NCI-H2029 (cell line): ENCODE measurements around the gene TUBB4B.
"Not testable (repeated sequence)": the region's sequence is repeated elsewhere in the genome, so short reads cannot be mapped to it uniquely, and the experiment has no call there.

ENCODE experiments used
- DNase-seq: peaks from one replicate; lab custom pipeline; 2025; lab: John Stamatoyannopoulos, UW

TUBB4B gene

DNA sequence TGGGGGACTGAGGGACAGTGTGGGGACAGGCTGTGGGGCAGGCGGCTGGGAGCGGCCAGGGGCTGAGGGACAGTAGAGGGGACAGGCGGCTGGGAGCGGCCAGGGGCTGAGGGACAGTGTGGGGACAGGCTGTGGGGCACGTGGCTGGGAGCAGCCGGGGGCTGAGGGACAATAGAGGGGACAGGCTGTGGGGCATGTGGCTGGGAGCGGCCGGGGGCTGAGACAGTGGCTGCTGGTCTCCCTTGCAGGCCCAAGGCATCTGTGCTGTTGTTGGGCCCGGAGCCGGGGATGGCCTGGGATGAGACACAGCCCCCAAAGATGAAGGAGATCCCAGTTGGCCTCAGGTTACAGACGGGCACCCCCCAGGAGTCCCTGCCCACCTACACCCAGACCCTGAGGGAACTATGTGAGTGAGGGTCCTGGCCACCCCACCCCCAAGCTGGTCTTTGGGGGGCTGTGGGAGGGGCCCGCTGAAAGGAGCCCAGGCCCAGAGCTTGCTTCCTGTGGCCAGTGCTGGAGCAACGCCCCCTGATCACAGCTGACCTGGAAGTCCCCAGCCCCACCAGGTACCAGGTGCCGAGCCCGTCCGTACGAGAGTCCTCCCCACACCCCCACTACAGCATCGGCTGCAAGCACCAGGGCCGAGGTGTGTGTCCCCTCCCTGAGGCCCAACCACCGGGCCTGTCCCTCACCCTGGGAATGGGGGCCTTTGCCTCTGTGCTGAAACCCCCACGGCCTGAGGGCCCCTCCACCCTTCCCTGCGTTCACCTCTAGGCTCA is 10.6 kb downstream of the TUBB4B start:
- no peak for DNase-seq

DNA sequence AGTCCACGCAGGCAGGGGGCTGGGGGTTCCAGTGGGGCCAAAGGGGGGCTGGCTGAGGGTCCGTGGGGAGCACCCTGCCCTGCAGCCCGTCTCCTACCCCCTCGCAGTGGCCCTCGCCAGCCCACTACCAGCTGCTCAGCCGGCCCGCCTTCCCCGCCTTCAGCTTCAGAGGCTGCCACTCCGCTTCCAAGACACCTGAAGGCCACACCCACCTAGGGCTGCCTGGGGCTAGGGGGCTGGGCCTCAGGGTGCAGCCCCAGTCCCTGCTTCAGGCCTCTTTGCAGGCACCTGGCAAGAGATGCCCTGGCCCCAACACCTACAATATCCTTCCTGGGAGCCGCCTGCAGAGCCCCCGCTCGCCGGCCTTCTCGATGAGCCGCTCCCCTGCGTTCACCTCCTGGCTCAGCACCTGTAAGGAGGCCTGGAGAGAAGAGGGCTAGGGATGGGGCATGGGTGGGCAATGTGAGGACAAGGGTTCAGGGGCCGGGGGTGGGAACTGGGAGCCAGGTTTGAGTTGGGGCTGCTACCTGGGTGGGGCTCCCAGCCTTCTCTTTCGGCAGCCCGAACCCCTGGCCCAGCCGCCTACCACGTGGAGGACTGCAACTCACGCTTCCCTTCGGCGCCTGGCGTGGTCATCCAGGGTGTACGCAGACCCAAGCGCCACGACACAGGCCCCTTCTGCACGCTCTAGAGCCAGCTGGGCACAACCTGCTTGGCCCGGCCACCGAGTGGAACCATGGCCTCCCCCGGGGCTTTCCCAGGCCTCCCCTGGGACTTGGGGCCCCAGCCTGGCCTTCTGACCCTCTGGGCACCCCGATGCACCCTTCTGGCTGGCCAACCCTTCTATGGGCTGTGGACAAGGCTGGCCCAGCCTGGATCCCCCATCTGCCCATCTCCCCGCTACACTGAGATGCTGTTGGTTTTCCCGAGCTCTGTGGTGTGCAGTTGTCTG is 11.7 kb downstream of the TUBB4B start:
- DNase-seq = no peak

DNA sequence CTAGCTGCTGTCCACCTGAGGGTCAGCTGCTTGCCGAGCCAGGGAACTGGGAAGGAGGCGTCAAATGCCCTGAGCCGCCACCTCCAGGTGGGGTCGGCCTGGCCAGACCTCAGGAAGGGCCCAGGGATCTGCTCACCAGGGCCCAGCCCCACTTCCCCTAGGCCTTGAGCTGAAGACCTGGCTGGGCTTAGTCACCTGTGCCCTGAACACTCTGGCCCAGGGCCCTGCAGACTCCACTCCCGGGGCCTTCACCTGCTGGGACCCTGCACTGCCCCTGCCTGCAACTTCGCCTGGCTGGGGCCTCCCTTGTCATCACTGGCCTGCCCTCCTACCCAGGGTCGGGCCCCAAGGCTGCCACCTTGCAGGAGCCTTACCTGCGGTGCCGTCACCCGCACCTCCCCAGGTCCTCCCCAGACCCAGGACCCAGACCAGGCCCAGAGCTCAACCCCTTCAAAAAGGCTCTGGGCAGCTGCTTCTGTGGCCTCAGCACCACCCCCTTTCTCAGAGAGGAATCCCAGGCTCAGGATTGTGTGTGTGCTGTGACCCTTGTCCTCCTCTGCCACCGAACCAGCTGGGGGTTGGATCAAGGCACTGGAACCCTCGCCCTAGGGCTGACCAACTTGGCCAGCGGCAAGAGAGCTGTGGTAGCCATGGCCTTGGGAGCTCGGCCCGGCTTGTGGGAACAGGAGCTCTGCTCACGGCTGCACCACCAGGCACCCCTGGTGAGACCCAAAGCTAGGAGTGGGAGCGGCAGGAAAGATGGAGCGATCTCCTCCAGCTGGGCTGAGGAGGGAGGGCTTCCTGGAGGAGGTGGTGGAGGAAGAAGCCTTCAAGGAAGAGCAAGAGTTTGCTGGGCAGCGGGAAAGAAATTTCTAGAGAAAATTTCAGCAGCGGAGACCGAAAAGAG is 12.9 kb downstream of the TUBB4B start:
- no peak for DNase-seq

DNA sequence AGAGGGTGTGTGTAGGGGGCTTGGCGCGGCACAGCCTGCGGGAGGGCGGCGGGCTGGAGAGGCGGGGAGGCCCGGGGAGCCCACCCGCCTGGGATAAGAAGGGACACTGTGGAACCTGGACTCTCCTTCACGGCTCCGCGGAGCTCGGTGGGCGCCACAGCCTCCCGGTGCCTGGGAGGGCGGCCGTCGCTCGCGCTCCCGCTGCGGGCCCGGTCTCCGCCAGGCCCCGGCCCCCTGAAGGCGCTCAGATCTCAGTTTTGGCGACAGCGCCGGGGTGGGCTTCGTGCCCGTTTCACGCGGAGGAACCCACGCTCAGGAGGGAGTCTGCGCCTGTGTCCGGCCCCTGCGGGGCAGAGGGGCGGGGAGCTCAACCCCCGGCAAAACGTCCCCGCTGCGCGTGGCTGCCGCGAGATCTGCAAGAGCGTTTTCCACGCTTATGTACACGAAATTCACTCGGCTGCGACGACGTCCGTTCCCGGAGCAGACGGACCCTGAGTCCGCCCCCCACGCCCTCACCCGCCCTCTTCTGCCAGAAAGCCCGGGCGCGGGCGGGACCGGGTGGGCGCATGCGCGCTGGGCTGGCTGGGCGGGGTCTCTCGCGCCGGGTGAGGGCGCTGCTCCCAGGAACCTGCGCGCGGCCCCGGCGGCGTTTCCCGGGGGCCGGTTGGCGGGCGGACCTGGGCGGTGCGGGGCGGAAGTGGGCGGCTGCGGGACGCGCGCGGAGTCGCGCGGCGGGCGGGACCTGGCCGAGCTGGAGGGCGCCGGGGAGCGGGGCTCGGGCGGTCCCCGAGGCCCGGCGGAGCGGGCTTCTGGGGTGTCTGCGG is 13.7 kb downstream of the TUBB4B start, which contains the start of gene NELFB:
NELFB (plus strand) TSS at position 704 of the 824 bp plus-strand sequence.
- peak; percentile 76 for DNase-seq

DNA sequence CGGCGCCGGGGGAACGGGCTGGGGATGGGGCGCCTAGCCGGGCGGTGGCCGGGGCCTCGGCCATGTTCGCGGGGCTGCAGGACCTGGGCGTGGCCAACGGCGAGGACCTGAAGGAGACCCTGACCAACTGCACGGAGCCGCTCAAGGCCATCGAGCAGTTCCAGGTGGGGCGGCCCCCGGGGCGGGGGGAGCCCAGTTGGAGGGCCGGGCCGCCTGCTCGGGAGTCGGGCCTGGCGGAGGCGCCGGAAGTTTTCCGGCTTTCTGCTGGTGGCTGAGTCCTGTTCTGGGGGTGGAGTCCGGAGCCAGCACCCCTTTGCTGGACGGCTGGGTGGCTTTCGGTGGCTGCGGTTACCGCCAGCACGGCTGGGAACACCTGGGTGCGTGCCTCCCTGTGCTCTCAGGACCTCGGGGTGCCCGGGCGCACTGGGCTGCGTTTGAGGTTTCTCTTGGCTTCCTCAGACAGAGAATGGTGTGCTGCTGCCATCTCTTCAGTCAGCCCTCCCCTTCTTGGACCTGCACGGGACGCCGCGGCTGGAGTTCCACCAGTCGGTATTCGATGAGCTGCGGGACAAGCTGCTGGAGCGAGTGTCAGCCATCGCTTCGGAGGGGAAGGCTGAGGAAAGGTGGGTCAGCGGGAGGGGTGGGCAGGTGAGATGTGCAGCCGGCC is 14.5 kb downstream of the TUBB4B start:
- peak; percentile 24 for DNase-seq

DNA sequence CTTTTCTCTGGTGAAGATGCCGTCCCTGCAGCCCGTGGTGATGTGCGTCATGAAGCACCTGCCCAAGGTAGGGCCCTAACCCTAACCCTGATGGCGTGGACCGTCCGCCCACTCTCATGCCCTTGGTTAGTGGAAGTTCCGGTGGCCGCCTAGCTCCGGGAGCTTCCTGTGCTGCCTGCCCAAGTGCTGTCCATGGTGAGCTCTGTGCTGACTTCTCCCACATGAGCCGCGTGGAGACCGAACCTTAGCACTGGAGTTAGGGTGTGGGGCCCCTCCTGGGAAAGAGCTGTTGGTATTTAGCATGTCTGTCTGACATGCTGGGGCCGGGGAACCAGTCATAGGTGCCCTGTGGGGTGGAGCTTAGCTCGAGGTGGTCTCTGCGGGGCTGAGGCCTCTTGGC is 15.3 kb downstream of the TUBB4B start:
- no peak for DNase-seq

DNA sequence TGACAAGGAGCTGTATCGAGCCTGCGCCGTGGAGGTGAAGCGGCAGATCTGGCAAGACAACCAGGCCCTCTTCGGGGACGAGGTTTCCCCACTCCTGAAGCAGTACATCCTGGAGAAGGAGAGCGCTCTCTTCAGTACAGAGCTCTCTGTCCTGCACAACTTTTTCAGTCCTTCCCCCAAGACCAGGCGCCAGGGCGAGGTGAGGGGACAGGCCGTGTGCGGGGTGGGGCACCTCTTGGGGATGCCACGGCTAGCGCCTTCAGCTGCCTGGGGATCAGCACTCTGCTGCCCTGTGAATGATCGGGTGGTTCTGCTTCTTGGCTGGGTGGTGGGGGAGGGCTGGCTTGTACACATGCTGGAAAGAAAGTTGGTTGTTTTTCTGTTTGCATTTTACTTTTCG is 15.8 kb downstream of the TUBB4B start:
- no peak for DNase-seq

DNA sequence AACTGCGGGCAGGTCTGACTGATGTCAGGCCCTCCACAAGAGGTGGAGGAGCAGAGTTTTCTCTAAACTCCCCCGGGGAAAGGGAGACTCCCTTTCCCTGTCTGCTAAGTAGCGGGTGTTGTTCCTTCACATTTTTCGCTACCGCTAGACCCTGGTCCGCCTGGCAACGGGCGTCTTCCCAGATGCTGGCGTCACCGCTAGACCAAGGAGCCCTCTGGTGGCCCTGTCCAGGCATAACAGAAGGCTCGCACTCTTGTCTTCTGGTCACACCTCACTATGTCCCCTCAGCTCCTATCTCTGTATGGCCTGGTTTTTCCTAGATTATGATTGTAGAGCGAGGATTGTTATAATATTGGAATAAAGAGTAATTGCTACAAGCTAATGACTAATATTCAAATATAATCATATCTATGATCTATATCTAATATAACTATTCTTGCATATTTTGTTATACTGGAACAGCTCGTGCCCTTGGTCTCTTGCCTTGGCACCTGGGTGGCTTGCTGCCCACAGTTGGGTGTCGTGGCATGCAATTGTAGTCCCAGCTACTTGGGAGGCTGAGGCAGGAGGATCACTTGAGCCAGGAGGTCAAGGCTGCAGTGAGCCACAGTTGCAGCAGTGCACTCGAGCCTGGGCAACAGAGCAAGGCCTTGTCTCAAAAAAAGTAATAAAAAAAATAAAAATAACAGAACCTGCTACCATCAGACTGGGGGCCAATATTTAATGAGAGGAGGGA is 21.3 kb downstream of the TUBB4B start:
- not testable (repeated sequence) for DNase-seq

DNA sequence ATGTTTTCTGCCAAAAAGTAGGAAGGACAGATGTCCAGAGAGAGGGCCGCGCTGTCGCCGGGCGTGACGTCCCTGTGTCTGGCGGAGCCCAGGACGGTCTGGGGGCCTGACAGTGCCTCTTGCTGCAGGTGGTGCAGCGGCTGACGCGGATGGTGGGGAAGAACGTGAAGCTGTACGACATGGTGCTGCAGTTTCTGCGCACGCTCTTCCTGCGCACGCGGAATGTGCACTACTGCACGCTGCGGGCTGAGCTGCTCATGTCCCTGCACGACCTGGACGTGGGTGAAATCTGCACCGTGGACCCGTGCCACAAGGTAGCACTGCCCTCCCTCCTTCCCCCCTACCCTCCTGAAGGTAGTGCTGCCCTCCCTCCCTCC is 21.8 kb downstream of the TUBB4B start:
- no peak for DNase-seq

DNA sequence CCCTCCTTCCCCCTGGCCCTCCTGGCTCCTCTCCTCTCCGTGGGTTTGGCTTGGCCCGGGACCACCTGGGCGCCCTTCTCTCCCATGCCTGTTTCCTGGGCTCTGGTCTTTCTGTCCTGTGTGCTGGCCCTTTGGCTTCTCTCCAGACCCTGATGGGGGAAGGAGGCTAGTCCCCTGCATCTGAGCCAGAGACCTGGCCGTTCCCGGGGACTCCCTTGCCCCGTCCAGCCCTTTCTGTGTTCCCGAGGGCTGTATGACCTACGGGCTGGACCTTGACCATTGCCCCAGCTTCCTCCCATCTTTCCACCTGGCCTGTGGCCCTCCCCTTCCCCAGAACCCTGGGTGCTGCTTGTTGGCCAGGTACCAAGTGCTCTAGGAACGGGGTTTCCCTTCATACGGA is 22.4 kb downstream of the TUBB4B start:
- no peak for DNase-seq

DNA sequence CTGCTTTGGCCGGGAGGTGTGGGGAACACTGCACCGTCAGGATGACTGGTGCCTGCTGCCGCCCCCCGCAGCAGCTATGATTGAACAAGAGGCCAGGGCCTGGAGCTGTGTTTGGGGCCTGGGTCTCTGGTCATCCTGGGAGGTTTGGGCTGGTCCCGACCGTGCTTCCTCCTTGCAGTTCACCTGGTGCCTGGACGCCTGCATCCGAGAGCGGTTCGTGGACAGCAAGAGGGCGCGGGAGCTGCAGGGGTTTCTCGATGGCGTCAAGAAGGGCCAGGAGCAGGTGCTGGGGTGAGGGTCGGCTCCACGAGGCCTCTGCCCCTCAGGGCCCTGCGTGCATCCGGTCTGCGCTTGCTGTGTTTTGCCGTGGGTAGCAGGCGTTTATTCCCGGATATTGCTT is 23.0 kb downstream of the TUBB4B start:
- no peak for DNase-seq

DNA sequence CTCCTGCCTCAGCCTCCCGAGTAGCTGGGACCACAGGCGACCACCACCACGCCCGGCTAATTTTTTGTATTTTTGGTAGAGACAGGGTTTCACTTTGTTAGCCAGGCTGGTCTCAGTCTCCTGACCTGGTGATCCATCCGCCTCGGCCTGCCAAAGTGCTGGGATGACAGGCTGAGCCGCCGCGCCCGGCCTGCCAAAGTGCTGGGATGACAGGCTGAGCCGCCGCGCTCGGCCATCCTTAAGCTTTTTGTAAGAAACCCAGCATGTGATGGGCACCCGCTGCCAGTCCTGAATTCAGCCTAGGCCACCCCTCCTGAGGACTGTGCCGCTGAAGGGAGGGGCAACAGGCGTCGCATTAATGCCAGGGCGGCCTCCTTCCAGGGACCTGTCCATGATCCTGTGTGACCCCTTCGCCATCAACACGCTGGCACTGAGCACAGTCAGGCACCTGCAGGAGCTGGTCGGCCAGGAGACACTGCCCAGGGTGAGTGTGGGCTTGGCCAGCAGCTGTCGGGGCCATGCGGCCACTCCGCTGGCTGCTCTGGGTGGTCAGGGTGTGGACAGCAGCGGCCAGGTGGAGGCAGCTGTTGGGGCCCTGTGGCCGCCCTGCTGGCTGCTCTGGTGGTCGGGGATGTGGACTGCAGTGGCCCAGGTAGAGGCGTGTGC is 24.5 kb downstream of the TUBB4B start:
- no peak for DNase-seq

DNA sequence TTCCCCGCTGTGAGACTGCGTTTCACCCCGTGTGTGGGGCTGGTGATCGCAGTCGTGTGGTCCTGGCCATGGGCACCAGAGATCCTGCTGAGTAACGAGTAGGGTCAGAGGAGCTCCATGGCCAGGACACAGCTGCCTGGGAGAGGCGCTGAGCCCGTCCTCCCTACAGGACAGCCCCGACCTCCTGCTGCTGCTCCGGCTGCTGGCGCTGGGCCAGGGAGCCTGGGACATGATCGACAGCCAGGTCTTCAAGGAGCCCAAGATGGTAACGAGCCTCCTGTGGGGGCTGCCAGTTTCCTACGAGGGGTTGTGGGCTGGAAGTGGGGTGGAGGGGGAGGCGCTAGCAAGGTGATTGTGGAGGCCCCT is 25.1 kb downstream of the TUBB4B start:
- DNase-seq = no peak

DNA sequence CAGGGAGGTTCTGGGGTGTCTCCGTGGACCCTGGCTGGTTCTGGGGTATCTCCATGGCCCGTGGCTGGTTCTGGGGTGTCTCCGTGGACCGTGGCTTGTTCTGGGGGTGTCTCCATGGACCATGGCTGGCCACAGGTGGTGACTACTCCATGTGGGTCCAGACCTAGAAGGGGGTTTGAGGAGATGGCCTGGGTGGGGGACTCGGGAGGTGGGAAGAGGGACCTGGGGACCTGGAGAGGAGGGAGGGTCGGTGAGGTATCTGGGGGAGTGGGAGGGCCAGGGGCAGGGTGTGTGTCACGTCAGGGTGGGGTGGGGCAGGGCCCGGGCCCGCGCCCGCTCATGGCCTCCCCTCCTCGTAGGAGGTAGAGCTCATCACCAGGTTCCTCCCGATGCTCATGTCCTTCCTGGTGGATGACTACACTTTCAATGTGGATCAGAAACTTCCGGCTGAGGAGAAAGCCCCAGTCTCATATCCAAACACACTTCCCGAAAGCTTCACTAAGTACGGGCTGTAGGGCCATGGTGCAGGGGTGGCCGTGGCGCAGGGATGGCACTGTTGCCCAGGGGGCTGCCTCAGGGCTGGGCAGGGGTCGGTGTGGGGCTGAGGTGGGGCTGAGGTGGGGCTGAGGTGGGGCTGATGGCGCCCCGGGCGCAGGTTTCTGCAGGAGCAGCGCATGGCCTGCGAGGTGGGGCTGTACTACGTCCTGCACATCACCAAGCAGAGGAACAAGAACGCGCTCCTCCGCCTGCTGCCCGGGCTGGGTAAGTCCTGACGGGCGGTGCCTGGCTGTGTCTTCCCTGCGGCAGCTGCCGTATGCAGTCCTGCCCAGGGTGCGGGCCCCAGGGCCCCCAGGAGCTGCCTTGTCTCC is 25.7 kb downstream of the TUBB4B start:
- no peak for DNase-seq

DNA sequence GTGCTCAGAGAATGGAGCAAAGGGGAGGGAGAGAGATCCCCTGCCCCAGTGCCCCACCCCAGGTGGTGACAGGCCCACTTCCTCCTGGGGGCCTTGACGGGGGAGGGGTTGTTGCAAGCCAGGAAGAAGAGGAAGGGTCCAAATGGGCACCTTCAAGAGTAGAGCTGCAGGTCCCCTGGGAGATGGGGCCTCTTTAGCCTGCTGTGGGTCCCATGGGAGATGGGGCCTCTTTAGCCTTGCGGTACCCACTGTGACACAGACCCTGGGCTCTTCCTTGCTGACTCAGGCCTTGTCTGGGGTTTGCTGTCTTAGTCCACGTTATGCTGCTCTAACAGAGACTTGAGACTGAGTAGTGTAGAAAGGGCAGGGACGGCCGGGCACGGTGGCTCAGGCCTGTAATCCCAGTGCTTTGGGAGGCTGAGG is 26.9 kb downstream of the TUBB4B start:
- no peak for DNase-seq

DNA sequence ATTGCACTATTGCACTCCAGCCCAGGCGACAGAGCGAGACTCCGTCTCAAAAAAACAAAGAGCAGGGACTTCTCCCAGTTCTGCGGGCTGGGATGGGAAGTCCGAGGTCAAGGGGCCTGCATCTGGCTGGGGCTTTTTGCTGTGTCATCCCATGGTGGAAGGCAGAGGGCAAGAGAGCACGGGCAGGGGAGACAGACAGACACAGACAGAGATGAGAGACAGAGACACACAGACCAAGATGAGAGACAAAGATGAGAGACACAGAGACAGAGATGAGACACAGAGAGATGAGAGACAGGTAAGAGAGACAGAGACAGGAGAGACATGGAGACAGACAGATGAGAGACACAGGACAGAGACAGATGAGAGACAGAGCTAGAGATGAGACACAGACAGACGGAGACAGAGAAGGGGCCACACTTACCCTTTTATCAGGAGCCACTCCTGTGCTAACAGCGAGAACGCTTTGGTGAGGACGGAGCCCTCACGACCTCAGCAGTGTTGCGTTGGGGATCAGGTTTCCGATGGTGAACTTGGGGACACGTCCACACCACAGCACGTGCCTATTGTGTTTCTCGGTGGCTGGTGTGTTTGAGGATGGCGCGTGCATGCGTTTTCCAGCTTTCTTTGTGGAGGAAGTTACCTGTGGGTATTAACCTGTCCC is 27.6 kb downstream of the TUBB4B start:
- DNase-seq = no peak

DNA sequence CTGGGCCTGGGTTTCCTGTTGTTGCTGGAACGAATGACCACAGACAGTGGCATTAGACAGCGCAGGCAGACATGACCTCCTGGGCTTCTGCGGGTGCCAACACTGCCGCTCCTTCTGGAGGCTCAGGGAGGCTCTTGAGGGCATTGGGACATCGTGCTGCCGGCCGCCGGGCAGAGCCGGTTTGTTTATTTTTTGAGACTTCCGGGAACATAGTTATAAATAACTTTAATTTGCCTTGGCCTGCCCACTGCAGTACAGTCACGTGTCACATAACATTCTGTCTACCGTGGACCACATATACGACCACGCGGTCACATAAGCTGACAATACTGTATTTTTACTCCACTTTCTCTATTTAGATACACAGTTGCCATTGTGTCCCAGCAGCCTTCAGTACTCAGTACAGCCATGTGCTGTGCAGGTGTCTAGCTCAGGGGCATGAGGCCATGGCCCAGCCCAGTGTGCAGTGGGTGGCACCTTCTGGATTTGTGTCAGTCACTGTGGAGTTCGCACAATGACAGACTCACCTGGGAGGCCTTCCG is 28.2 kb downstream of the TUBB4B start:
- peak; percentile 54 for DNase-seq
